Neural progenitor cell (in vitro differentiated cells): ENCODE results near the gene CFHR1. TPM values are rescaled to one million over a fixed set of nuclear protein-coding genes. Genes with fewer than 3 reads are reported as not detected.

ENCODE experiments used
- DNase-seq: peaks from one replicate; pipeline ENCODE4 v3.0.0-alpha.2; 2016; ENCODE audit warnings: low spot score
- H2AFZ ChIP-seq: fragments of 200-600 bp; sonication (generic); replicated peaks from 2 replicates; pipeline ENCODE4 v1.6.1; 2016; ENCODE audit warnings: antibody characterized with exemption
- H3F3A ChIP-seq: fragments of 200-600 bp; sonication (generic); 2 replicates; pipeline ENCODE4 v1.6.1; 2016; ENCODE audit warnings: antibody characterized with exemption, low read depth
- H3K27ac ChIP-seq: fragments of 200-600 bp; sonication (generic); 2 replicates; pipeline ENCODE4 v1.5.1; 2016; ENCODE audit warnings: mild to moderate bottlenecking
- H3K27me3 ChIP-seq: fragments of 200-600 bp; sonication (generic); 2 replicates; pipeline ENCODE4 v1.6.1; 2016; ENCODE audit warnings: mild to moderate bottlenecking, moderate library complexity
- H3K36me3 ChIP-seq: fragments of 200-600 bp; sonication (generic); 2 replicates; pipeline ENCODE4 v1.5.1; 2016
- H3K4me1 ChIP-seq: fragments of 200-600 bp; sonication (generic); 2 replicates; pipeline ENCODE4 v1.6.1; 2016; ENCODE audit warnings: mixed run types
- H3K4me2 ChIP-seq: fragments of 200-600 bp; sonication (generic); 2 replicates; pipeline ENCODE4 v1.6.1; 2016
- H3K4me3 ChIP-seq: fragments of 200-600 bp; sonication (generic); 2 replicates; pipeline ENCODE4 v1.5.1; 2016
- H3K79me2 ChIP-seq: fragments of 200-600 bp; sonication (generic); 2 replicates; pipeline ENCODE4 v1.6.1; 2016; ENCODE audit warnings: low read depth
- H3K9ac ChIP-seq: fragments of 200-600 bp; sonication (generic); 2 replicates; pipeline ENCODE4 v1.6.1; 2016
- H3K9me3 ChIP-seq: fragments of 200-600 bp; sonication (generic); 2 replicates; pipeline ENCODE4 v1.5.1; 2016; ENCODE audit warnings: low read depth
- H4K20me1 ChIP-seq: fragments of 200-600 bp; sonication (generic); 2 replicates; pipeline ENCODE4 v1.6.1; 2016; ENCODE audit warnings: low read depth
- H3K27ac Mint-ChIP-seq: 3 replicates; pipeline ENCODE4 v1.8.0; 2021; ENCODE audit warnings: mixed read lengths
- H3K27me3 Mint-ChIP-seq: 2 replicates; pipeline ENCODE4 v1.8.0; 2022; ENCODE audit warnings: low read depth, mild to moderate bottlenecking, inconsistent platforms, moderate library complexity, mixed read lengths; ENCODE audit not compliant: insufficient read depth
- H3K36me3 Mint-ChIP-seq: 3 replicates; pipeline ENCODE4 v1.8.0; 2021; ENCODE audit warnings: mixed read lengths
- H3K4me1 Mint-ChIP-seq: 3 replicates; pipeline ENCODE4 v1.8.0; 2021; ENCODE audit warnings: mixed read lengths
- H3K4me3 Mint-ChIP-seq: 3 replicates; pipeline ENCODE4 v1.8.0; 2021; ENCODE audit warnings: mild to moderate bottlenecking, moderate library complexity, mixed read lengths
- H3K9me3 Mint-ChIP-seq: 3 replicates; pipeline ENCODE4 v1.8.0; 2020; ENCODE audit warnings: mixed read lengths
- EZH2 ChIP-seq: fragments of 200-600 bp; sonication (generic); IDR thresholded peaks from 2 replicates; pipeline ENCODE4 v1.6.1; 2017; ENCODE audit warnings: antibody characterized with exemption, mild to moderate bottlenecking, moderate library complexity
- EZH2phosphoT487 ChIP-seq: fragments of 200-600 bp; sonication (generic); IDR thresholded peaks from 2 replicates; pipeline ENCODE4 v1.6.1; 2017; ENCODE audit warnings: antibody characterized with exemption
- total RNA-seq: library from RNA; depleted of rRNA; stranded (reverse); fragments of >200 nt; gene quantifications from 2 replicates; pipeline ENCODE4 v1.2.3, GENCODE V29; 2015; ENCODE audit warnings: low replicate concordance
- TF ChIP-seq, protein P1 (sequence below): fragments of 200-600 bp; sonication (generic); IDR thresholded peaks from 2 replicates; pipeline ENCODE4 v1.5.1; 2017; ENCODE audit warnings: antibody characterized with exemption, mild to moderate bottlenecking

The CFHR1 gene
- total RNA-seq, 1 donor from 2014 or later = not detected

- H3K4me3 Mint-ChIP-seq = no peak overlapping the region
- no peak overlapping the region for H3K9ac ChIP-seq
- TF ChIP-seq, protein P1, sequence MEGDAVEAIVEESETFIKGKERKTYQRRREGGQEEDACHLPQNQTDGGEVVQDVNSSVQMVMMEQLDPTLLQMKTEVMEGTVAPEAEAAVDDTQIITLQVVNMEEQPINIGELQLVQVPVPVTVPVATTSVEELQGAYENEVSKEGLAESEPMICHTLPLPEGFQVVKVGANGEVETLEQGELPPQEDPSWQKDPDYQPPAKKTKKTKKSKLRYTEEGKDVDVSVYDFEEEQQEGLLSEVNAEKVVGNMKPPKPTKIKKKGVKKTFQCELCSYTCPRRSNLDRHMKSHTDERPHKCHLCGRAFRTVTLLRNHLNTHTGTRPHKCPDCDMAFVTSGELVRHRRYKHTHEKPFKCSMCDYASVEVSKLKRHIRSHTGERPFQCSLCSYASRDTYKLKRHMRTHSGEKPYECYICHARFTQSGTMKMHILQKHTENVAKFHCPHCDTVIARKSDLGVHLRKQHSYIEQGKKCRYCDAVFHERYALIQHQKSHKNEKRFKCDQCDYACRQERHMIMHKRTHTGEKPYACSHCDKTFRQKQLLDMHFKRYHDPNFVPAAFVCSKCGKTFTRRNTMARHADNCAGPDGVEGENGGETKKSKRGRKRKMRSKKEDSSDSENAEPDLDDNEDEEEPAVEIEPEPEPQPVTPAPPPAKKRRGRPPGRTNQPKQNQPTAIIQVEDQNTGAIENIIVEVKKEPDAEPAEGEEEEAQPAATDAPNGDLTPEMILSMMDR = no peak
- TF ChIP-seq EZH2phosphoT487 (no peak), EZH2 (no peak)
- no peaks in the 10 kb centered on the region for H3K4me1 Mint-ChIP-seq
- no peak overlapping the region for H3K27ac ChIP-seq
- DNase-seq = no peak
- H3K36me3 Mint-ChIP-seq = no peaks in the 10 kb centered on the region
- H4K20me1 ChIP-seq = no peaks in the 10 kb centered on the region
- H3K36me3 ChIP-seq = no peaks in the 10 kb centered on the region
- H3F3A ChIP-seq = no peaks in the 10 kb centered on the region
- no peaks in the 10 kb centered on the region for H3K4me1 ChIP-seq
- H3K27ac Mint-ChIP-seq = no peak overlapping the region
- H3K4me2 ChIP-seq = no peak overlapping the region
- H3K4me3 ChIP-seq = no peak overlapping the region
- no peaks in the 10 kb centered on the region for H3K79me2 ChIP-seq
- no peaks in the 10 kb centered on the region for H3K27me3 ChIP-seq
- no peaks in the 10 kb centered on the region for H3K27me3 Mint-ChIP-seq
- no peaks in the 10 kb centered on the region for H3K9me3 ChIP-seq
- H3K9me3 Mint-ChIP-seq = no peaks in the 10 kb centered on the region
- H2AFZ ChIP-seq = no peak overlapping the region
Measured at GRCh38 chr1:196866974-196867373, 47.4 kb downstream of the CFHR1 start.

DNA sequence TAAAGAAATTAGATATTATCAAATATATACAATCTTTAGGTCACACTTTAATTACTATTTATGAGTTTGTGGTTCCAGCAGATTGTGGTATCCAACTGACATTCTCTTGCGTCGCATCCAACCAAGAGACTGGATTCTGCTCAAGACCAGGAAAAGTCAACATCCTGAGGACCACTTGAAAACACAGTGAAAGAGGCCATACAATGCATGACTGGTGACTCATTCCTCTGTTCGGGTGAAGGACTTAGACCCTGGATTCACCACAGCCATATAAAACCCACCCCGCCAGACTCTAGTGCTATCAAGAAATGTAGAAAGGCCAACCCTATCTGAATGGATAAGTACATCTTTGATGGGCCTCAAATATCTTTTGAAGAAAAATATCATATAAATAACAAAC, 53.9 kb downstream of the CFHR1 start:
- H3K27ac Mint-ChIP-seq = no peak overlapping the region

GRCh38 chr1:196875935-196876334, 56.4 kb downstream of the CFHR1 start:
- Histone ChIP-seq H3K9me3 (no peaks in the 10 kb centered on the region), H3F3A (no peaks in the 10 kb centered on the region), H3K4me3 (no peak overlapping the region), H3K4me1 (no peaks in the 10 kb centered on the region), H3K9ac (no peak overlapping the region), H3K27me3 (peaks cover 26% of the 10 kb centered on the region), H3K27ac (no peak overlapping the region), H3K4me2 (no peak overlapping the region), H4K20me1 (no peaks in the 10 kb centered on the region), H2AFZ (no peak overlapping the region), H3K79me2 (no peaks in the 10 kb centered on the region), H3K36me3 (no peaks in the 10 kb centered on the region)
- DNase-seq = no peak
- Mint-ChIP-seq H3K4me1 (peaks cover 6% of the 10 kb centered on the region), H3K27ac (no peak overlapping the region), H3K36me3 (no peaks in the 10 kb centered on the region), H3K4me3 (no peak overlapping the region), H3K9me3 (no peaks in the 10 kb centered on the region), H3K27me3 (no peaks in the 10 kb centered on the region)
- no peak for TF ChIP-seq EZH2phosphoT487
- TF ChIP-seq, protein P1 = no peak
- TF ChIP-seq EZH2 = no peak

More for the DNA sequence above, 53.9 kb downstream of the CFHR1 start:
- Histone ChIP-seq H3K36me3 (no peaks in the 10 kb centered on the region), H3K27ac (no peak overlapping the region), H3F3A (no peaks in the 10 kb centered on the region), H3K4me1 (no peaks in the 10 kb centered on the region), H3K79me2 (no peaks in the 10 kb centered on the region), H3K9ac (no peak overlapping the region), H3K9me3 (no peaks in the 10 kb centered on the region), H4K20me1 (no peaks in the 10 kb centered on the region), H2AFZ (no peak overlapping the region), H3K4me3 (no peak overlapping the region), H3K27me3 (peaks cover 15% of the 10 kb centered on the region), H3K4me2 (no peak overlapping the region)
- H3K9me3 Mint-ChIP-seq = no peaks in the 10 kb centered on the region
- no peak overlapping the region for H3K4me3 Mint-ChIP-seq
- no peak for DNase-seq
- peaks cover 6% of the 10 kb centered on the region for H3K4me1 Mint-ChIP-seq
- TF ChIP-seq, protein P1 = no peak
- TF ChIP-seq EZH2 (no peak), EZH2phosphoT487 (no peak)
- H3K27me3 Mint-ChIP-seq = no peaks in the 10 kb centered on the region
- H3K36me3 Mint-ChIP-seq = no peaks in the 10 kb centered on the region
